PFSK-1 (cell line): ENCODE data around the gene PRH2.

ENCODE experiments used
- FOXP2 ChIP-seq: optimal IDR thresholded peaks from 2 replicates; pipeline ENCODE3; 2011; ENCODE audit warnings: borderline replicate concordance, control low read depth, inconsistent platforms; ENCODE audit not compliant: insufficient read depth; ENCODE audit errors: extremely low read length, extremely low read depth
- POLR2AphosphoS5 ChIP-seq: IDR thresholded peaks from 2 replicates; pipeline ENCODE4 v1.6.1; 2012; ENCODE audit warnings: low read depth, mild to moderate bottlenecking, control low read depth, low read length, moderate library complexity
- SIN3A ChIP-seq: IDR thresholded peaks from 2 replicates; pipeline ENCODE4 v1.6.1; 2012; ENCODE audit warnings: mild to moderate bottlenecking, low read length, moderate library complexity, borderline replicate concordance; ENCODE audit not compliant: insufficient read depth
- TAF1 ChIP-seq: IDR thresholded peaks from 2 replicates; pipeline ENCODE4 v1.6.1; 2012; ENCODE audit warnings: low read length, control low read depth, borderline replicate concordance; ENCODE audit not compliant: insufficient read depth
- TF ChIP-seq, protein P1 (sequence below), 2 experiments: IDR thresholded peaks; 2 replicates each; pipeline versions ENCODE4 v1.6.1 to v1.8.0; 2011 to 2012; ENCODE audit warnings: low read depth in 2 of 2, low read length in 2 of 2, control low read depth in 1 of 2, inconsistent platforms in 1 of 2, mild to moderate bottlenecking in 1 of 2, moderate library complexity in 1 of 2; ENCODE audit not compliant: insufficient read depth in 1 of 2

The PRH2 gene

DNA sequence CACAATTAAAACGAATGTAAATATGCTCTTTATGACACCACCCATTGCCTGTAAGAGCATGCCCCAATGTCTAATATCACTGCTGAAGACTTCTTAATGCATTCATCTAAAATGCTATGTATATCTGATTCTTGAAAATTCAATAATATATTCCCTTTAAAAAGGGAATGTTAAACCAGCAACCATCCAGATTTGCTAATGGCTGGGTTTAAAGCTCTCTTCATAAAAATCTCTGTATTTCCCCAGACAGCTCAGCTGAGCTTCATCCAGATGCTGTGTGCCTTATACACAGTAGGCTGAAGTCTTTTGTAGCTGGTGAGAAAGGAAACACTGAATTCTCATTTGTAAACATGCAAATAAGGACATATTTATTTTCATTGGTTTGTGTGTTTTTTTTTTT lies 10.1 kb downstream of the PRH2 start, which contains the start of gene TAS2R14:
TSS of gene TAS2R14 (minus strand) at position 101 of the 400 bp plus-strand sequence. CDS start at position 45, 56 bp downstream.
- TF ChIP-seq, protein P1, sequence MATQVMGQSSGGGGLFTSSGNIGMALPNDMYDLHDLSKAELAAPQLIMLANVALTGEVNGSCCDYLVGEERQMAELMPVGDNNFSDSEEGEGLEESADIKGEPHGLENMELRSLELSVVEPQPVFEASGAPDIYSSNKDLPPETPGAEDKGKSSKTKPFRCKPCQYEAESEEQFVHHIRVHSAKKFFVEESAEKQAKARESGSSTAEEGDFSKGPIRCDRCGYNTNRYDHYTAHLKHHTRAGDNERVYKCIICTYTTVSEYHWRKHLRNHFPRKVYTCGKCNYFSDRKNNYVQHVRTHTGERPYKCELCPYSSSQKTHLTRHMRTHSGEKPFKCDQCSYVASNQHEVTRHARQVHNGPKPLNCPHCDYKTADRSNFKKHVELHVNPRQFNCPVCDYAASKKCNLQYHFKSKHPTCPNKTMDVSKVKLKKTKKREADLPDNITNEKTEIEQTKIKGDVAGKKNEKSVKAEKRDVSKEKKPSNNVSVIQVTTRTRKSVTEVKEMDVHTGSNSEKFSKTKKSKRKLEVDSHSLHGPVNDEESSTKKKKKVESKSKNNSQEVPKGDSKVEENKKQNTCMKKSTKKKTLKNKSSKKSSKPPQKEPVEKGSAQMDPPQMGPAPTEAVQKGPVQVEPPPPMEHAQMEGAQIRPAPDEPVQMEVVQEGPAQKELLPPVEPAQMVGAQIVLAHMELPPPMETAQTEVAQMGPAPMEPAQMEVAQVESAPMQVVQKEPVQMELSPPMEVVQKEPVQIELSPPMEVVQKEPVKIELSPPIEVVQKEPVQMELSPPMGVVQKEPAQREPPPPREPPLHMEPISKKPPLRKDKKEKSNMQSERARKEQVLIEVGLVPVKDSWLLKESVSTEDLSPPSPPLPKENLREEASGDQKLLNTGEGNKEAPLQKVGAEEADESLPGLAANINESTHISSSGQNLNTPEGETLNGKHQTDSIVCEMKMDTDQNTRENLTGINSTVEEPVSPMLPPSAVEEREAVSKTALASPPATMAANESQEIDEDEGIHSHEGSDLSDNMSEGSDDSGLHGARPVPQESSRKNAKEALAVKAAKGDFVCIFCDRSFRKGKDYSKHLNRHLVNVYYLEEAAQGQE (IDR thresholded peaks at IDR 0.05; ENCODE audit: insufficient read depth in 1 of 2, low read depth in 2 of 2, low read length in 2 of 2): no peak
- no peak for TF ChIP-seq SIN3A
- no peak for TF ChIP-seq TAF1
- no peak for TF ChIP-seq FOXP2
- TF ChIP-seq POLR2AphosphoS5: no peak

DNA sequence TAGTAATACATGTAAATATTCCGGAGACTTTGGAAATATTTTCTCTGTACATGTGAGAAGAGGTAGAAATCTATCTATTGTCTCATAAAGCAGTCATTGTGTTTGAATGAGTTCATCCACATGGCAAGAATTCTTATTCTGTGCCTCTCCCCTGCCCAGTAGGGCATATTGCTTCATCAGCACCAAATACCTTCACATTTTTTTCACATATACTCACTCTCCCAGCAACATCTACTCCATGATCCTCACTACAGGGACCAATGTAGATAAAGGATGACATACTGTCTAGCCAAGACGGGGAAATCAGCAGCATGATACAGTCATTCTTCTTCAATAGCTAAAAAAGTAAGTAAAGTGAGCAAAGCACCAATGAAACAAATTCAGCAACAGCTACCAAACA lies 11.4 kb downstream of the PRH2 start:
- no peak for TF ChIP-seq SIN3A

DNA sequence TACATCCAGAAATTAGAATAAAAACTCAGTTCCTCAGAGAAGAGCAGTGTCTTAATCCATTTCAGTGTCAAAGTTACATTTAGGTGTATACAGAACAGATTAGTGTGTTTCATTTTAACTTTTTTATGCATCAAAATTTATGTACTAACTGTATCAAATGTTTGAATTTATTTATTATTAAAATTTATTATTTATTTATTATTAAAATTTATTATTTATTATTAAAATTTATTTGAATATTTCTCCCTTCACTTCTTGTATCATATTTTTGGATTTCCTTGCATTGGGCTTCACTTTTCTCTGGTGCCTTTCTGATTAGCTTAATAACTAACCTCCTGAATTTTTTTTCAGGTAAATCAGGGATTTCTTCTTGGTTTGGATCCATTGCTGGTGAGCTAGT lies 12.3 kb downstream of the PRH2 start:
- TF ChIP-seq POLR2AphosphoS5 (no peak), FOXP2 (no peak), TAF1 (no peak), SIN3A (no peak)
- TF ChIP-seq, protein P1 (IDR thresholded peaks at IDR 0.05; ENCODE audit: insufficient read depth in 1 of 2, low read depth in 2 of 2, low read length in 2 of 2): no peak

DNA sequence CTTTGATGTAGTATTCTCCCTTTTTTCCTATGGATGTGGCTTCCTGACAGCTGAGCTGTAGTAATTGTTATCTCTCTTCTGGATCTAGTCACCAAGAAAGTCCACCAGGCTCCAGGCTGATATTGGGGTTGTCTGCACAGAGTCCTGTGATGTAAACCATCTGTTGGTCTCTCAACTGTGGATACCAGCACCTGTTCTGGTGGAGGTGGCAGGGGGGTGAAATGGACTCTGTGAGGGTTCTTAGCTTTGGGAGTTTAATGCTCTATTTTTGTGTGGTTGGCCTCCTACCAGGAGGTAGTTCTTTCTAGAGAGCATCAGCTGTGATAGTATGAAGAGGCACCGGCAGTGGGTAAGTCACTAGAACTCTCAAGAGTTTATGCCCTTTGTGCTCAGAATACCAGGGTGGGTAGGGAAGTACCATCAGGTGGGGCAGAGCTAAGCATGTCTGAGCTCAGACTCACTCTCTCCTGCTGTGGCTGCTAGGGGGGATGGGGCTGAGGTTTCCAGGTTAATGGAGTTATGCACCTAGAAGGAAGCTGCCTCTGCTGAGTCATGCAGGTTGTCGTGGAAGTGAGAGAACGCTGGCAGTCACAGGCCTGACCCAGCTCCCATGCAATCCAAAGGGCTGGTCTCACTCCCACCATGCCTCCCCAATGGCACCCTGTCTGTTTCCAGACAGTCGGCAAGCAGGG lies 13.0 kb downstream of the PRH2 start:
- TF ChIP-seq, protein P1 (IDR thresholded peaks at IDR 0.05; ENCODE audit: insufficient read depth in 1 of 2, low read depth in 2 of 2, low read length in 2 of 2): no peak
- TF ChIP-seq TAF1 (no peak), POLR2AphosphoS5 (no peak), SIN3A (no peak), FOXP2 (no peak)

DNA sequence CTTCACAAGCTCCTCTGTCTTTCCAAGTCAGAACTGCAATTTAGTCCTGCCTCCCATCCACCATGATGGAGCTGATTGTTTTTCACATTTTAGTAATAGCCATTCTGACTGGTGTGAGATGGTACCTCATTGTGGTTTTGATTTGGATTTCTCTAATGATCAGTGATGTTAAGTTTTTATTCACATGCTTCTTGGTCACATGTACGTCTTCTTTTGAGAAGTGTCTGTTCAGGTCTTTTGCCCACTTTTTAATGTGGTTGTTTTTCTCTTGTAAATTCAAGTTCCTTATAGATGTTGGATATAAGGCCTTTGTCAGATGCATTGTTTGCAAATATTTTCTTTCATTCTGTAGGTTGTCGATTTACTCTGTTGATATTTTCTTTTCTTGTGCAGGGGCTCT lies 14.1 kb downstream of the PRH2 start:
- TF ChIP-seq POLR2AphosphoS5: no peak
- TF ChIP-seq TAF1: no peak
- TF ChIP-seq, protein P1 (IDR thresholded peaks at IDR 0.05; ENCODE audit: insufficient read depth in 1 of 2, low read depth in 2 of 2, low read length in 2 of 2): no peak
- TF ChIP-seq FOXP2: no peak
- TF ChIP-seq SIN3A: no peak
